Liver (tissue), 3 donors: ENCODE data around the gene PLVAP.

Experiments
- ATF3 ChIP-seq: IDR thresholded peaks from 2 replicates; pipeline ENCODE4 v1.6.1; 2016; ENCODE audit warnings: antibody characterized with exemption
- CTCF ChIP-seq: fragments of 150-350 bp; IDR thresholded peaks from 2 replicates; pipeline ENCODE4 v1.5.1; 2017; ENCODE audit warnings: improper control_type of control experiment, low read depth, low read length; ENCODE audit not compliant: missing input control
- EGR1 ChIP-seq, 2 donors: IDR thresholded peaks; 2 replicates each; pipeline ENCODE4 v1.6.1; 2016 to 2018; ENCODE audit warnings: antibody characterized with exemption in 2 of 2, low read depth in 2 of 2
- FOXA1 ChIP-seq: IDR thresholded peaks from 2 replicates; pipeline ENCODE4 v1.6.1; 2016; ENCODE audit warnings: antibody characterized with exemption
- GABPA ChIP-seq, 2 donors: IDR thresholded peaks in 1 of 2; conservative IDR thresholded peaks in 1 of 2; 2 replicates each; pipeline ENCODE4 v1.6.1; 2016; ENCODE audit warnings: antibody characterized with exemption in 2 of 2, mild to moderate bottlenecking in 1 of 2, moderate library complexity in 1 of 2
- HNF4G ChIP-seq: IDR thresholded peaks from 2 replicates; pipeline ENCODE4 v1.6.1; 2016; ENCODE audit warnings: antibody characterized with exemption
- JUND ChIP-seq, 2 donors: IDR thresholded peaks; 2 replicates each; pipeline ENCODE4 v1.6.1; 2016; ENCODE audit warnings: antibody characterized with exemption in 2 of 2
- MAX ChIP-seq: IDR thresholded peaks from 2 replicates; pipeline ENCODE4 v1.6.1; 2016; ENCODE audit warnings: antibody characterized with exemption
- NR2F2 ChIP-seq: IDR thresholded peaks from 2 replicates; pipeline ENCODE4 v1.6.1; 2016; ENCODE audit warnings: antibody characterized with exemption
- RAD21 ChIP-seq, 2 donors: IDR thresholded peaks; 2 replicates each; pipeline ENCODE4 v1.6.1; 2016; ENCODE audit warnings: antibody characterized with exemption in 2 of 2, mild to moderate bottlenecking in 2 of 2
- REST ChIP-seq: IDR thresholded peaks from 2 replicates; pipeline ENCODE4 v1.6.1; 2016; ENCODE audit warnings: antibody characterized with exemption, mild to moderate bottlenecking
- SP1 ChIP-seq: IDR thresholded peaks from 2 replicates; pipeline ENCODE4 v1.6.1; 2018; ENCODE audit warnings: antibody characterized with exemption, mild to moderate bottlenecking
- TAF1 ChIP-seq: conservative IDR thresholded peaks from 2 replicates; pipeline ENCODE4 v1.6.1; 2016; ENCODE audit warnings: antibody characterized with exemption, mild to moderate bottlenecking
- YY1 ChIP-seq: IDR thresholded peaks from 2 replicates; pipeline ENCODE4 v1.6.1; 2016; ENCODE audit warnings: antibody characterized with exemption, mild to moderate bottlenecking
- donor health status: healthy.
- donor health status: healthy.

GRCh38 chr19:17321655-17322489 is 55.3 kb downstream of the PLVAP start:
- TF ChIP-seq MAX (no peak), CTCF (no peak), RAD21 (IDR thresholded peaks at IDR 0.05) (no peak), SP1 (no peak), TAF1 (no peak), YY1 (no peak), FOXA1 (no peak), GABPA (IDR thresholded peaks at IDR 0.05 in 1 of 2, conservative IDR thresholded peaks at IDR 0.05 in 1 of 2) (no peak), EGR1 (IDR thresholded peaks at IDR 0.05; ENCODE audit: low read depth in 2 of 2) (no peak), REST (no peak), ATF3 (no peak), JUND (IDR thresholded peaks at IDR 0.05) (no peak), NR2F2 (no peak), HNF4G (no peak)
